Psoas muscle (tissue), 8 donors: ENCODE data around the gene GCDH. TPM values are rescaled to one million over a fixed set of nuclear protein-coding genes. Genes with fewer than 3 reads are reported as not detected.
"Not testable (repeated sequence)": the region's sequence is repeated elsewhere in the genome, so short reads cannot be mapped to it uniquely, and the experiment has no call there.

Experiments used
- ATAC-seq, 4 donors: fragments of 200-7000 bp; cut with Tn5 transposase; one replicate each; pipeline ENCODE4 v1.9.1; 2020; ENCODE audit warnings: moderate library complexity in 3 of 4, mild to moderate bottlenecking in 2 of 4
- DNase-seq, 2 donors: peaks; one replicate each; pipeline ENCODE4 v3.0.0-alpha.2; 2020
- H3K27ac ChIP-seq: fragments of 200-600 bp; one replicate; pipeline ENCODE4 v1.8.0; 2022
- H3K27me3 ChIP-seq, 3 donors: fragments of 200-600 bp in 1 of 3; one replicate each; pipeline versions ENCODE4 v1.6.1 to v1.8.0; 2013 to 2022; ENCODE audit warnings: low read length in 2 of 3, mild to moderate bottlenecking in 2 of 3, moderate library complexity in 1 of 3; ENCODE audit not compliant: insufficient read depth in 3 of 3
- H3K36me3 ChIP-seq, 2 donors: fragments of 200-600 bp in 1 of 2; one replicate each; pipeline versions ENCODE4 v1.6.1 to v1.8.0; 2013 to 2022; ENCODE audit warnings: low read depth in 1 of 2, mild to moderate bottlenecking in 1 of 2, moderate library complexity in 1 of 2; ENCODE audit not compliant: insufficient read depth in 1 of 2
- H3K4me1 ChIP-seq: fragments of 200-600 bp; one replicate; pipeline ENCODE4 v1.8.0; 2022
- H3K4me3 ChIP-seq: fragments of 200-600 bp; one replicate; pipeline ENCODE4 v1.8.0; 2022; ENCODE audit warnings: mild to moderate bottlenecking
- H3K9me3 ChIP-seq: fragments of 200-600 bp; one replicate; pipeline ENCODE4 v1.8.0; 2022
- CTCF ChIP-seq: fragments of 200-600 bp; IDR thresholded peaks from one replicate; pipeline ENCODE4 v1.8.0; 2022; ENCODE audit warnings: antibody characterized with exemption
- WGBS, 3 donors: extraction: QIAGEN DNeasy Blood & Tissue Kit; methylation state at CpG; one replicate each; pipeline versions ENCODE4 v1.1.6 to v1.1.7; 2013; 5-methylcytosine and 5-hydroxymethylcytosine counted together
- intact Hi-C, 2 donors: fragments of 100-400 bp; cut with DNase I; formaldehyde crosslinking; loops; one replicate each; pipeline versions ENCODE4 v1.11.0 to v1.14.2; 2022
- polyA plus RNA-seq, 3 donors: library from polyadenylated mRNA; stranded (reverse); fragments of 200-250 nt; gene quantifications; one replicate each; pipeline ENCODE4 v1.2.3, GENCODE V29; 2013
- total RNA-seq, 4 donors: library from RNA; stranded (reverse); fragmentation: NEBNext Ultra II Directional in 2 of 4; extraction: Animal tissue kit (Norgen Biotek cat#: 25700) in 2 of 4; gene quantifications; one replicate each; pipeline versions ENCODE4 v1.2.1 to v1.2.4, GENCODE V29; 2021 to 2023
- donor health status: healthy with polysubstance abuse.
- donor health status: DM: no; HTN: no; CAD: no; lungs with moderate emphysema.
- donor health status: Bipolar disorder and iron deficiency.
- donor health status: healthy.
- donor health status: DM: yes; HTN: yes; CAD: no.
- donor health status: DM: no; HTN: no; CAD: no.
- donor health status: DM: no; HTN: no; CAD: no.
- donor health status: DM: yes; HTN: yes; CAD: no.

Gene GCDH
- total and polyA plus RNA-seq, 7 donors, result 18.9 to 45.2 (median 21.9) TPM

GRCh38 chr19:12913851-12914690, 23.1 kb downstream of the GCDH start:
- no peaks in the 10 kb centered on the region for H3K27me3 ChIP-seq
- H3K36me3 ChIP-seq, result no peaks in the 10 kb centered on the region
- H3K4me1 ChIP-seq, result peaks cover 13% of the 10 kb centered on the region
- no peak for TF ChIP-seq CTCF
- H3K27ac ChIP-seq, result peak overlapping the region; percentile 17
- DNase-seq (no peak), ATAC-seq (no peak)
- H3K4me3 ChIP-seq, result no peak overlapping the region
- intact Hi-C loops, result no loop called here
- no peaks in the 10 kb centered on the region for H3K9me3 ChIP-seq
- WGBS, 3 donors, result 39 to 47% (median 44%) methylated on average over 12 of the region's 12 CpGs

- DNase-seq, H3K27ac ChIP-seq, H3K27me3 ChIP-seq, H3K4me3 ChIP-seq, H3K9me3 ChIP-seq, H3K36me3 ChIP-seq, ATAC-seq, intact Hi-C loops: not testable (repeated sequence)
- peaks cover 13% of the 10 kb centered on the region for H3K4me1 ChIP-seq
- WGBS, 3 donors, result 83 to 96% (median 85%) methylated on average over 4 of the region's 4 CpGs
These were observed 24.9 kb downstream of the GCDH start for GRCh38 chr19:12915860-12916259.

- TF ChIP-seq CTCF, result no peak
- ATAC-seq (no peak), DNase-seq (no peak)
- intact Hi-C loops, result no loop called here
- 91 to 96% (median 93%) methylated on average over 14 of the region's 14 CpGs for WGBS, 3 donors
- no peak overlapping the region for H3K4me3 ChIP-seq
- H3K27me3 ChIP-seq, result no peaks in the 10 kb centered on the region
- peaks cover 3% of the 10 kb centered on the region for H3K4me1 ChIP-seq
- H3K27ac ChIP-seq, result no peak overlapping the region
- H3K36me3 ChIP-seq, result peaks cover 10 to 14% of the 10 kb centered on the region in 2 donors
- H3K9me3 ChIP-seq, result no peaks in the 10 kb centered on the region
These were observed 27.3 kb downstream of the GCDH start for GRCh38 chr19:12918253-12918652.

GRCh38 chr19:12921047-12921446, 30.1 kb downstream of the GCDH start:
- H3K4me3 ChIP-seq, result no peak overlapping the region
- intact Hi-C loops, result no loop called here
- H3K36me3 ChIP-seq, result peaks cover 18 to 42% of the 10 kb centered on the region in 2 donors
- no peak overlapping the region for H3K27ac ChIP-seq
- DNase-seq (no peak), ATAC-seq (no peak)
- TF ChIP-seq CTCF, result no peak
- H3K4me1 ChIP-seq, result peaks cover 3% of the 10 kb centered on the region
- no peaks in the 10 kb centered on the region for H3K9me3 ChIP-seq
- 54 to 61% (median 54%) methylated on average over 3 of the region's 3 CpGs for WGBS, 3 donors
- H3K27me3 ChIP-seq, result no peaks in the 10 kb centered on the region

GRCh38 chr19:12922959-12923358, 32.0 kb downstream of the GCDH start:
- Histone ChIP-seq H3K4me1 (peaks cover 3% of the 10 kb centered on the region), H3K27me3 (no peaks in the 10 kb centered on the region), H3K4me3 (no peak overlapping the region), H3K27ac (no peak overlapping the region), H3K36me3 (peaks cover 18 to 61% of the 10 kb centered on the region in 2 donors), H3K9me3 (no peaks in the 10 kb centered on the region)
- ATAC-seq (no peak), DNase-seq (no peak)
- WGBS, 3 donors, result 94 to 98% (median 97%) methylated on average over 4 of the region's 4 CpGs
- TF ChIP-seq CTCF, result no peak
- intact Hi-C loops, result no loop called here
